ENCODE data around the gene TMEM271. TPM values are rescaled to one million over a fixed set of nuclear protein-coding genes. Genes with fewer than 3 reads are reported as not detected.
"Not testable (repeated sequence)": the region's sequence is repeated elsewhere in the genome, so short reads cannot be mapped to it uniquely, and the experiment has no call there.

TMEM271 gene
- total RNA-seq, 1 donor from 2014 or later = 0.25 TPM

GRCh38 chr4:566508-567295, 9.4 kb downstream of the TMEM271 start:
- Histone ChIP-seq H3K4me3 (no peak overlapping the region), H3K27me3 (no peaks in the 10 kb centered on the region), H3K9me3 (no peaks in the 10 kb centered on the region), H3K27ac (no peak overlapping the region), H3K36me3 (no peaks in the 10 kb centered on the region), H3K4me1 (no peaks in the 10 kb centered on the region)
- TF ChIP-seq POLR2AphosphoS5 (IDR thresholded peaks at IDR 0.05; ENCODE audit: insufficient read depth in 1 of 2, low read depth in 1 of 2) (no peak), CTCF (IDR thresholded peaks at IDR 0.05) (no peak), POLR2A (IDR thresholded peaks at IDR 0.05) (no peak)
- no peak for DNase-seq (ENCODE audit: extremely low spot score in 2 of 2)
- intact Hi-C loops (cut with DNase I) = no loop called here

GRCh38 chr4:566035-566434, 10.1 kb downstream of the TMEM271 start:
- H3K36me3 ChIP-seq = no peaks in the 10 kb centered on the region
- TF ChIP-seq POLR2AphosphoS5 (IDR thresholded peaks at IDR 0.05; ENCODE audit: insufficient read depth in 1 of 2, low read depth in 1 of 2) (no peak), POLR2A (IDR thresholded peaks at IDR 0.05) (no peak), CTCF (IDR thresholded peaks at IDR 0.05) (no peak)
- intact Hi-C loops (cut with DNase I) = no loop called here
- no peak overlapping the region for H3K4me3 ChIP-seq
- no peaks in the 10 kb centered on the region for H3K27me3 ChIP-seq
- no peaks in the 10 kb centered on the region for H3K9me3 ChIP-seq
- H3K4me1 ChIP-seq = no peaks in the 10 kb centered on the region
- DNase-seq (ENCODE audit: extremely low spot score in 2 of 2) = no peak
- no peak overlapping the region for H3K27ac ChIP-seq

GRCh38 chr4:565614-566013, 10.5 kb downstream of the TMEM271 start:
- H3K9me3 ChIP-seq; H3K4me3 ChIP-seq; H3K36me3 ChIP-seq; H3K4me1 ChIP-seq; intact Hi-C loops (cut with DNase I); H3K27me3 ChIP-seq; H3K27ac ChIP-seq; DNase-seq (ENCODE audit: extremely low spot score in 2 of 2): not testable (repeated sequence)

GRCh38 chr4:562458-562857, 13.6 kb downstream of the TMEM271 start:
- H3K27me3 ChIP-seq; H3K4me1 ChIP-seq; intact Hi-C loops (cut with DNase I); H3K9me3 ChIP-seq; H3K4me3 ChIP-seq; H3K36me3 ChIP-seq; H3K27ac ChIP-seq; DNase-seq (ENCODE audit: extremely low spot score in 2 of 2): not testable (repeated sequence)

- H3K4me1 ChIP-seq = no peaks in the 10 kb centered on the region
- no peak for TF ChIP-seq CTCF (IDR thresholded peaks at IDR 0.05)
- no peak for TF ChIP-seq POLR2AphosphoS5 (IDR thresholded peaks at IDR 0.05; ENCODE audit: insufficient read depth in 1 of 2, low read depth in 1 of 2)
- no peak for TF ChIP-seq POLR2A (IDR thresholded peaks at IDR 0.05)
- no peak for DNase-seq (ENCODE audit: extremely low spot score in 2 of 2)
- H3K27me3 ChIP-seq = no peaks in the 10 kb centered on the region
- no peaks in the 10 kb centered on the region for H3K9me3 ChIP-seq
- intact Hi-C loops (cut with DNase I) = no loop called here
- H3K4me3 ChIP-seq = no peak overlapping the region
- no peak overlapping the region for H3K27ac ChIP-seq
- H3K36me3 ChIP-seq = no peaks in the 10 kb centered on the region
These were observed 14.7 kb downstream of the TMEM271 start for GRCh38 chr4:561426-561825.

GRCh38 chr4:560731-561291, 15.3 kb downstream of the TMEM271 start:
- intact Hi-C loops (cut with DNase I) = no loop called here
- Histone ChIP-seq H3K27ac (no peak overlapping the region), H3K9me3 (no peaks in the 10 kb centered on the region), H3K27me3 (no peaks in the 10 kb centered on the region), H3K4me3 (no peak overlapping the region), H3K4me1 (no peaks in the 10 kb centered on the region), H3K36me3 (no peaks in the 10 kb centered on the region)
- DNase-seq (ENCODE audit: extremely low spot score in 2 of 2) = no peak
- TF ChIP-seq CTCF (IDR thresholded peaks at IDR 0.05) = no peak
- no peak for TF ChIP-seq POLR2AphosphoS5 (IDR thresholded peaks at IDR 0.05; ENCODE audit: insufficient read depth in 1 of 2, low read depth in 1 of 2)
- TF ChIP-seq POLR2A (IDR thresholded peaks at IDR 0.05) = no peak
